Smooth muscle cell (in vitro differentiated cells): ENCODE results near the gene CAMK2A. TPM values are rescaled to one million over a fixed set of nuclear protein-coding genes. Genes with fewer than 3 reads are reported as not detected.

ENCODE experiments used
- DNase-seq: peaks from one replicate; lab custom pipeline; 2025; ENCODE audit not compliant: unreplicated experiment; lab: John Stamatoyannopoulos, UW
- H2AFZ ChIP-seq: fragments of 200-600 bp; sonication (generic); 2 replicates; pipeline ENCODE4 v1.6.0; 2016; ENCODE audit warnings: antibody characterized with exemption, low read depth, mild to moderate bottlenecking
- H3F3A ChIP-seq: fragments of 200-600 bp; sonication (generic); 2 replicates; pipeline ENCODE4 v1.6.0; 2017; ENCODE audit warnings: antibody characterized with exemption, low read depth
- H3K27ac ChIP-seq: fragments of 200-600 bp; sonication (generic); 2 replicates; pipeline ENCODE4 v1.5.1; 2016; ENCODE audit warnings: low read depth, mild to moderate bottlenecking
- H3K27me3 ChIP-seq: fragments of 200-600 bp; sonication (generic); 2 replicates; pipeline ENCODE4 v1.6.1; 2016; ENCODE audit warnings: low read depth, mild to moderate bottlenecking
- H3K36me3 ChIP-seq: fragments of 200-600 bp; sonication (generic); 2 replicates; pipeline ENCODE4 v1.5.1; 2016; ENCODE audit warnings: low read depth
- H3K4me1 ChIP-seq: fragments of 200-600 bp; sonication (generic); 2 replicates; pipeline ENCODE4 v1.5.1; 2016; ENCODE audit warnings: low read depth
- H3K4me2 ChIP-seq: fragments of 200-600 bp; sonication (generic); 2 replicates; pipeline ENCODE4 v1.6.0; 2016; ENCODE audit warnings: mild to moderate bottlenecking
- H3K4me3 ChIP-seq: fragments of 200-600 bp; sonication (generic); 2 replicates; pipeline ENCODE4 v1.5.1; 2016; ENCODE audit warnings: mild to moderate bottlenecking
- H3K79me2 ChIP-seq: fragments of 200-600 bp; sonication (generic); 2 replicates; pipeline ENCODE4 v1.6.0; 2016; ENCODE audit warnings: low read depth, mild to moderate bottlenecking
- H3K9ac ChIP-seq: fragments of 200-600 bp; sonication (generic); 2 replicates; pipeline ENCODE4 v1.6.0; 2016; ENCODE audit warnings: low read depth
- H3K9me3 ChIP-seq: fragments of 200-600 bp; sonication (generic); replicated peaks from 2 replicates; pipeline ENCODE4 v1.5.1; 2016; ENCODE audit warnings: low read depth
- H4K20me1 ChIP-seq: fragments of 200-600 bp; sonication (generic); 2 replicates; pipeline ENCODE4 v1.6.0; 2016; ENCODE audit warnings: low read depth
- WGBS: methylation state at CpG from one replicate; pipeline ENCODE4 v1.1.7; 2016; ENCODE audit warnings: low lambda C conversion rate; 5-methylcytosine and 5-hydroxymethylcytosine counted together
- polyA plus RNA-seq: library from polyadenylated mRNA; unstranded; fragments of >200 nt; fragmentation: Nextera tagmentation; extraction: Ambion mirVana; gene quantifications from 2 replicates; pipeline ENCODE4 v1.2.1, GENCODE V29; 2016
- total RNA-seq: library from RNA; depleted of rRNA; stranded (reverse); fragments of >200 nt; gene quantifications from 2 replicates; pipeline ENCODE4 v1.2.3, GENCODE V29; 2014
- TF ChIP-seq, protein P1 (sequence below): fragments of 200-600 bp; sonication (generic); IDR thresholded peaks from 2 replicates; pipeline ENCODE4 v1.5.1; 2017; ENCODE audit warnings: borderline replicate concordance, mild to moderate bottlenecking, antibody characterized with exemption; ENCODE audit not compliant: insufficient read depth, poor library complexity, severe bottlenecking

Gene CAMK2A
- total and polyA plus RNA-seq, 2 experiments from 2014 or later, result 0.83 to 1.6 TPM

DNA sequence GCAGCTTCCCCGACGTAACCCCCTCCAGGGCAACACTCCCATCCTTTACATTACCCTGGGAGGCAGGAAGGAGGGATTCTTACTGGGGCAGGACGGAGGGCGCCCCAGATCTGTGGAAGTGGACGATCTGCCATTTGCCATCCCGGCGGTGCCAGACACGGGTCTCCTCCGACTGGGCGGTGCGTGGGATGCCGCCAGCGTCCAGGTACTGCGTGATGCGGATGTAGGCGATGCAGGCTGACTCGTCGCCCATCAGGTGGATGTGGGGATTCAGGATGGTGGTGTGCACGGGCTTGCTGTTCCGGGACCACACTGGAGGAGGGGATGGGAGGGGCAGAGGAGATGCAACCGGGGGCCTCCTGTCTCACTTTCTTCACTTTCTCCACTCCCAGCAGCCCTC lies 66.7 kb downstream of the CAMK2A start:
- WGBS, result 94% methylated on average over 21 of the region's 21 CpGs
- no peak for DNase-seq
- Histone ChIP-seq H3K4me1 (no peaks in the 10 kb centered on the region), H3K36me3 (no peaks in the 10 kb centered on the region), H4K20me1 (no peaks in the 10 kb centered on the region), H3K27ac (no peak overlapping the region), H3K9me3 (no peaks in the 10 kb centered on the region), H3K9ac (no peak overlapping the region), H3F3A (no peaks in the 10 kb centered on the region), H3K79me2 (no peaks in the 10 kb centered on the region), H2AFZ (no peak overlapping the region), H3K27me3 (no peaks in the 10 kb centered on the region), H3K4me2 (no peak overlapping the region), H3K4me3 (no peak overlapping the region)
- TF ChIP-seq, protein P1, sequence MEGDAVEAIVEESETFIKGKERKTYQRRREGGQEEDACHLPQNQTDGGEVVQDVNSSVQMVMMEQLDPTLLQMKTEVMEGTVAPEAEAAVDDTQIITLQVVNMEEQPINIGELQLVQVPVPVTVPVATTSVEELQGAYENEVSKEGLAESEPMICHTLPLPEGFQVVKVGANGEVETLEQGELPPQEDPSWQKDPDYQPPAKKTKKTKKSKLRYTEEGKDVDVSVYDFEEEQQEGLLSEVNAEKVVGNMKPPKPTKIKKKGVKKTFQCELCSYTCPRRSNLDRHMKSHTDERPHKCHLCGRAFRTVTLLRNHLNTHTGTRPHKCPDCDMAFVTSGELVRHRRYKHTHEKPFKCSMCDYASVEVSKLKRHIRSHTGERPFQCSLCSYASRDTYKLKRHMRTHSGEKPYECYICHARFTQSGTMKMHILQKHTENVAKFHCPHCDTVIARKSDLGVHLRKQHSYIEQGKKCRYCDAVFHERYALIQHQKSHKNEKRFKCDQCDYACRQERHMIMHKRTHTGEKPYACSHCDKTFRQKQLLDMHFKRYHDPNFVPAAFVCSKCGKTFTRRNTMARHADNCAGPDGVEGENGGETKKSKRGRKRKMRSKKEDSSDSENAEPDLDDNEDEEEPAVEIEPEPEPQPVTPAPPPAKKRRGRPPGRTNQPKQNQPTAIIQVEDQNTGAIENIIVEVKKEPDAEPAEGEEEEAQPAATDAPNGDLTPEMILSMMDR, result no peak

GRCh38 chr5:150221471-150221870 lies 68.1 kb downstream of the CAMK2A start:
- Histone ChIP-seq H3K36me3 (no peaks in the 10 kb centered on the region), H3K4me2 (no peak overlapping the region), H3K27me3 (no peaks in the 10 kb centered on the region), H3K27ac (no peak overlapping the region), H3K9me3 (no peaks in the 10 kb centered on the region), H3K9ac (no peak overlapping the region), H2AFZ (no peak overlapping the region), H3K4me3 (no peak overlapping the region), H3F3A (no peaks in the 10 kb centered on the region), H3K79me2 (no peaks in the 10 kb centered on the region), H3K4me1 (no peaks in the 10 kb centered on the region), H4K20me1 (no peaks in the 10 kb centered on the region)
- TF ChIP-seq, protein P1, result no peak
- DNase-seq, result no peak
- WGBS, result 90% methylated on average over 5 of the region's 5 CpGs

DNA sequence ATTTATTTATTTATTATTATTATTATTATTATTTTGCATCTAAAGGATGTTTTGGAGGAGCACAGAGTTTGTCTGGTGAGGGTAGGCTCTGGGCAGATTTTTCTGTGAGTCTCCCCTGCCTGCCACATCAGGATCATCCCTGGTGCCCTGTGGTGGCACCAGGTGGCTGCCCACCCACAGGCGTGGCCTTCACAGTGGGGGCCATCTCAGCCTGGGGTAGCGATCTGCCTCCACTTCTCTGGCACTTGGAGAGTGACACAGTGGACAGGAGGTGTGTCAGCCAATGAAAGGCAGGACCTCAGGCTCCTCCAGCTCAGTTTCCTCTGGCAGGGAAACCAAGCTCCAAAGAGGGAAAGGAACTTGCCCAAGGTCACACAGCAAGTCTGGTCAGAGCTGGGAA lies 69.7 kb downstream of the CAMK2A start:
- 100% methylated on average over 2 of the region's 2 CpGs for WGBS

GRCh38 chr5:150219142-150219541 lies 70.4 kb downstream of the CAMK2A start:
- no peak for DNase-seq
- Histone ChIP-seq H3K36me3 (no peaks in the 10 kb centered on the region), H3K79me2 (no peaks in the 10 kb centered on the region), H3K4me2 (no peak overlapping the region), H3K4me3 (no peak overlapping the region), H3F3A (no peaks in the 10 kb centered on the region), H3K4me1 (no peaks in the 10 kb centered on the region), H3K9me3 (no peaks in the 10 kb centered on the region), H3K9ac (no peak overlapping the region), H4K20me1 (no peaks in the 10 kb centered on the region), H3K27ac (no peak overlapping the region), H2AFZ (no peak overlapping the region), H3K27me3 (no peaks in the 10 kb centered on the region)
- TF ChIP-seq, protein P1, result no peak

More for the DNA sequence above, 69.7 kb downstream of the CAMK2A start:
- Histone ChIP-seq H3K9ac (no peak overlapping the region), H3K4me3 (no peak overlapping the region), H3K36me3 (no peaks in the 10 kb centered on the region), H3K4me1 (no peaks in the 10 kb centered on the region), H3F3A (no peaks in the 10 kb centered on the region), H3K27ac (no peak overlapping the region), H3K27me3 (no peaks in the 10 kb centered on the region), H3K4me2 (no peak overlapping the region), H4K20me1 (no peaks in the 10 kb centered on the region), H3K9me3 (no peaks in the 10 kb centered on the region), H2AFZ (no peak overlapping the region), H3K79me2 (no peaks in the 10 kb centered on the region)
- no peak for DNase-seq
- TF ChIP-seq, protein P1, result no peak
